ENCODE measurements around the gene OR5B12. TPM values are rescaled to one million over a fixed set of nuclear protein-coding genes. Genes with fewer than 3 reads are reported as not detected.

The OR5B12 gene
- total RNA-seq (2022; extraction: Qiagen RNA extraction): not detected in 5 replicates

DNA sequence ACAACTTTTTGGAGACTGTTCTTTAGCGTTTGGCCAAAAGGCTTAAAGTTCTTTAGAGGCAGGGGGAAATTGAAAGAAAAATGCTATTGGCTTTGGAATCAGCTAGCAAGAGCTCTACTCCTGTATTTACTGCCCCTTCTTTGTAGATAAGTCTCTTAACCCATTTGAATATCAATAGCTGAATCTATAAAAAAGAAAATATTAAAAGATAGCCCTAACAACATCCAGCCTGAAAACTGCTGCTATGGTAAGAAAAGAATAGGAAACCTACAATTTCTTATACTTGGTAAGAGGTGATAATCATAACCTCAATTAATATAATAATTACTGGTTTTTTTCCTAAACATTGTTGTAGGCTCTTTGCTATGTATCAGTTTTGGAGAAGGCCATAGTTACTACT is at the start of gene OR5B12:
Gene OR5B12, minus strand, starts transcription at position 101 of the 400 bp plus-strand sequence. CDS start 2,085 bp downstream, outside the sequence.

DNA sequence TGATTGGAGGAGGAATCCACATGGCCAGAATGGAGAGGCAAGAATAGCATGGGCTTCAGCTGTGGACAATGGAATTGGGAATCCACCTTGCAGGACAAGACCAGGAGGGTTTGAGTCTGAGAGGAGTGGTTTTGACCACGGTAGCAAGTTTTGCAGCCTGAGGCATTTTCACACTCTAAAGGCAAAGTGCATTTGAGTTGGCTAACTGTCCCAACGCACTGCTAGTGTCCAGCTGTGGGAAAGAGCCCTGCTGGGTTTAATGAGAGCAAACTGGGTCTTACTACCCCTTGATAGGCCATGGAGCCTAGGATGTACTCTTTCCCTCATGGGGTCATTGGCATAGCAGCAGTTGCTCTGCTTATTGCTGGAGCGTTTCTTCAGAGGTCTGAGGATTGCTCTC is 14.0 kb downstream of the OR5B12 start, which contains the start of gene OR5B2:
Gene OR5B2, minus strand, starts transcription at position 101 of the 400 bp plus-strand sequence. CDS start 4,860 bp downstream, outside the sequence.

DNA sequence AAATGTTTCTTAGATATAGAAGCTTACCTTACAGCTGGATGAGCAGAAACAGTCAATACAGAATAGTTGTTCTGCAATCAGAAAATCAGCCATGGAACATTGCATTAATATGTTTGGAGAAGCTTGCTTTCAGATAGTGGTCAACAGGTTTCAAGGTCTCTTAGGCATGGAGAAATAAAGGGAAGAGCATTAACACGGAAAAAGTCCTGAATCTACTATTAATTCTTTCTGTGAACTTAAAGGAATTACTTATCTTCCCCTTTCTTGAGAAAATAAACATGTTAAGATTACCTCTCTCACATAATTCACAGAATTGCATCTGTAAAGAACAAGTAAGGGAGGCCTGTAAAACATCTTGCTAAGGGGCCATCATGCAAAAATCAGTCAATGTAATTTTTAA is 35.3 kb downstream of the OR5B12 start, which contains the start of gene OR5B3:
Gene OR5B3, minus strand, starts transcription at position 101 of the 400 bp plus-strand sequence. CDS start 3,465 bp downstream, outside the sequence.

Other genes with a start within 250 kb of the OR5B12 start
- gene OR1S2, start 238.1 kb downstream of the OR5B12 start, total RNA-seq (2022; extraction: Qiagen RNA extraction): not detected in 5 replicates
- gene OR1S1, start 229.5 kb downstream of the OR5B12 start, total RNA-seq (2022; extraction: Qiagen RNA extraction): not detected in 5 replicates
- gene OR10Q1, start 213.3 kb downstream of the OR5B12 start, total RNA-seq (2022; extraction: Qiagen RNA extraction): not detected in 5 replicates
- gene OR10W1, start 174.0 kb downstream of the OR5B12 start, total RNA-seq (2022; extraction: Qiagen RNA extraction): not detected in 5 replicates
- gene OR5B17, start 83.2 kb downstream of the OR5B12 start, total RNA-seq (2022; extraction: Qiagen RNA extraction): not detected in 5 replicates
- gene OR5B3, start 35.4 kb downstream of the OR5B12 start, total RNA-seq (2022; extraction: Qiagen RNA extraction): not detected in 5 replicates
- gene OR5B2, start 14.1 kb downstream of the OR5B12 start, total RNA-seq (2022; extraction: Qiagen RNA extraction): not detected in 5 replicates
- not detected in 5 replicates for gene OR5B21, start 65.9 kb upstream of the OR5B12 start, total RNA-seq (2022; extraction: Qiagen RNA extraction)
- gene LPXN, start 133.6 kb upstream of the OR5B12 start, total RNA-seq (2022; extraction: Qiagen RNA extraction): 1.7 to 2.7 TPM (median 2.0 TPM) in 5 replicates
- gene ZFP91, start 136.8 kb upstream of the OR5B12 start, total RNA-seq (2022; extraction: Qiagen RNA extraction): 30.8 to 43.4 TPM (median 34.9 TPM) in 5 replicates
- gene CNTF, start 180.4 kb upstream of the OR5B12 start, total RNA-seq (2022; extraction: Qiagen RNA extraction): 0.96 to 1.3 TPM (median 1.2 TPM) in 5 replicates

Data from A549 treated with AZD2906 at 1 μM for 4 hours (cell line).